CD14-positive monocyte (primary cell): Measurements from ENCODE around the gene AP1M2. TPM values are rescaled to one million over a fixed set of nuclear protein-coding genes. Genes with fewer than 3 reads are reported as not detected.
A peak's percentile ranks its signal among the peaks of the same experiment; 100 is the strongest.

Experiments
- DNase-seq, 3 donors: peaks; one replicate each; pipeline ENCODE4 v3.0.0-alpha.2; 2011 to 2022
- H2AFZ ChIP-seq: 2 replicates; pipeline ENCODE4 v1.6.0; 2012; ENCODE audit warnings: mild to moderate bottlenecking, low read depth, low read length, inconsistent platforms; ENCODE audit not compliant: insufficient read depth, poor library complexity, severe bottlenecking
- H3K27ac ChIP-seq, 2 donors: 1 replicate in 1 of 2; 2 replicates in 1 of 2; pipeline ENCODE4 v1.5.1; 2012 to 2013; ENCODE audit warnings: low read length in 2 of 2, control low read depth in 1 of 2, inconsistent platforms in 1 of 2, low read depth in 1 of 2, mild to moderate bottlenecking in 1 of 2
- H3K27me3 ChIP-seq, 2 donors: one replicate each; pipeline versions ENCODE4 v1.6.0 to v1.6.1; 2011 to 2013; ENCODE audit warnings: low read length in 2 of 2; ENCODE audit not compliant: control insufficient read depth in 2 of 2, insufficient read depth in 2 of 2
- H3K36me3 ChIP-seq, 2 donors: replicated peaks in 1 of 2; 1 replicate in 1 of 2; 2 replicates in 1 of 2; pipeline versions ENCODE4 v1.5.1 to v1.6.1; 2012 to 2013; ENCODE audit warnings: low read length in 2 of 2, control low read depth in 1 of 2, inconsistent platforms in 1 of 2, mild to moderate bottlenecking in 1 of 2; ENCODE audit not compliant: insufficient read depth in 2 of 2, control insufficient read depth in 1 of 2
- H3K4me1 ChIP-seq, 2 donors: 1 replicate in 1 of 2; 2 replicates in 1 of 2; pipeline versions ENCODE4 v1.5.1 to v1.6.1; 2012 to 2013; ENCODE audit warnings: low read length in 2 of 2, control low read depth in 1 of 2, inconsistent platforms in 1 of 2, mild to moderate bottlenecking in 1 of 2, moderate library complexity in 1 of 2; ENCODE audit not compliant: insufficient read depth in 2 of 2, control insufficient read depth in 1 of 2
- H3K4me2 ChIP-seq: replicated peaks from 2 replicates; pipeline ENCODE3; 2012; ENCODE audit warnings: low read length, moderate library complexity, mild to moderate bottlenecking; ENCODE audit not compliant: poor library complexity, severe bottlenecking; ENCODE audit errors: extremely low read depth
- H3K4me3 ChIP-seq, 3 experiments: fragments of 200-600 bp in 1 of 3; sonication (generic) in 1 of 3; replicated peaks in 1 of 3; 1 replicate in 2 of 3; 2 replicates in 1 of 3; pipeline ENCODE4 v1.5.1; 2011 to 2013; ENCODE audit warnings: low read length in 3 of 3, mild to moderate bottlenecking in 3 of 3, control low read depth in 2 of 3, low read depth in 2 of 3, inconsistent platforms in 1 of 3, moderate library complexity in 1 of 3
- H3K79me2 ChIP-seq: 2 replicates; pipeline ENCODE4 v1.6.0; 2012; ENCODE audit warnings: mild to moderate bottlenecking, control low read depth, inconsistent platforms, low read length, moderate library complexity; ENCODE audit not compliant: insufficient read depth
- H3K9ac ChIP-seq: 2 replicates; pipeline ENCODE4 v1.6.0; 2017; ENCODE audit warnings: low read length, mild to moderate bottlenecking; ENCODE audit not compliant: insufficient read depth, poor library complexity, severe bottlenecking
- H3K9me3 ChIP-seq, 2 donors: replicated peaks in 1 of 2; 1 replicate in 1 of 2; 2 replicates in 1 of 2; pipeline versions ENCODE4 v1.5.1 to v1.6.1; 2012 to 2013; ENCODE audit warnings: low read length in 2 of 2, control low read depth in 1 of 2; ENCODE audit not compliant: control insufficient read depth in 1 of 2, insufficient read depth in 1 of 2
- H4K20me1 ChIP-seq: 2 replicates; pipeline ENCODE4 v1.6.0; 2012; ENCODE audit warnings: mild to moderate bottlenecking, low read length, control low read depth, moderate library complexity; ENCODE audit not compliant: insufficient read depth
- H3K27ac Mint-ChIP-seq, 7 donors: one replicate each; pipeline ENCODE4 v1.8.0; 2020; ENCODE audit warnings: mild to moderate bottlenecking in 7 of 7, mixed read lengths in 7 of 7, moderate library complexity in 6 of 7, inconsistent platforms in 2 of 7
- H3K27me3 Mint-ChIP-seq, 3 donors: one replicate each; pipeline ENCODE4 v1.8.0; 2021 to 2022; ENCODE audit warnings: low read depth in 3 of 3, mild to moderate bottlenecking in 3 of 3, mixed read lengths in 3 of 3, moderate library complexity in 3 of 3, inconsistent platforms in 1 of 3
- H3K36me3 Mint-ChIP-seq, 2 donors: one replicate each; pipeline ENCODE4 v1.8.0; 2020; ENCODE audit warnings: mixed read lengths in 2 of 2, inconsistent platforms in 1 of 2, mild to moderate bottlenecking in 1 of 2
- H3K4me1 Mint-ChIP-seq: one replicate; pipeline ENCODE4 v1.8.0; 2020; ENCODE audit warnings: mild to moderate bottlenecking, mixed read lengths
- H3K4me3 Mint-ChIP-seq, 2 donors: one replicate each; pipeline ENCODE4 v1.8.0; 2020; ENCODE audit warnings: mild to moderate bottlenecking in 2 of 2, mixed read lengths in 2 of 2, moderate library complexity in 1 of 2
- H3K9me3 Mint-ChIP-seq, 7 donors: one replicate each; pipeline ENCODE4 v1.8.0; 2020 to 2022; ENCODE audit warnings: mixed read lengths in 7 of 7, mild to moderate bottlenecking in 6 of 7, moderate library complexity in 6 of 7, inconsistent platforms in 2 of 7
- CTCF ChIP-seq: fragments of 200-600 bp; IDR thresholded peaks from one replicate; pipeline ENCODE4 v1.8.0; 2022; ENCODE audit warnings: antibody characterized with exemption, mild to moderate bottlenecking
- WGBS: methylation state at CpG from one replicate; pipeline ENCODE4 v1.1.5; 2013; ENCODE audit warnings: missing lambda C conversion rate; ENCODE audit not compliant: insufficient coverage; 5-methylcytosine and 5-hydroxymethylcytosine counted together
- intact Hi-C, 2 donors: fragments of 100-400 bp; cut with micrococcal nuclease; formaldehyde crosslinking; loops; one replicate each; pipeline versions ENCODE4 v1.15.0 to v1.15.1; 2023
- polyA minus RNA-seq: library from RNA; depleted of rRNA, polyadenylated mRNA; stranded (reverse); fragments of >200 nt; gene quantifications from 2 replicates; pipeline ENCODE4 v1.2.3, GENCODE V29; 2012
- polyA plus RNA-seq, 3 donors: library from polyadenylated mRNA; depleted of rRNA in 1 of 3; unstranded in 2 of 3; stranded (reverse) in 1 of 3; fragments of 300-500 nt in 2 of 3; fragments of >200 nt in 1 of 3; fragmentation: Illumina TruSeq in 2 of 3; gene quantifications; 1 replicate in 2 of 3; 2 replicates in 1 of 3; pipeline ENCODE4 v1.2.3, GENCODE V29; 2012 to 2021
- total RNA-seq, 12 experiments: library from RNA in 1 of 12; stranded (reverse) in 1 of 12; fragments of 120-200 nt in 1 of 12; gene quantifications; one replicate each; pipeline ENCODE4 v1.2.4 and lab custom pipeline; 2013 to 2026; ENCODE audit warnings: mixed read lengths in 6 of 12, inconsistent platforms in 1 of 12

Gene AP1M2
- 0.27 TPM for total RNA-seq (2013)
- polyA plus RNA-seq (under 1 TPM in 1 of 3 donors, not detected in 2; 0.36 TPM), polyA minus RNA-seq (0.80 TPM in 1 of 2 replicates, not detected in the other), total RNA-seq (lab: John Stamatoyannopoulos, UW) (0 to 6.5 (median 0.07) reads per million in 11 experiments)

DNA sequence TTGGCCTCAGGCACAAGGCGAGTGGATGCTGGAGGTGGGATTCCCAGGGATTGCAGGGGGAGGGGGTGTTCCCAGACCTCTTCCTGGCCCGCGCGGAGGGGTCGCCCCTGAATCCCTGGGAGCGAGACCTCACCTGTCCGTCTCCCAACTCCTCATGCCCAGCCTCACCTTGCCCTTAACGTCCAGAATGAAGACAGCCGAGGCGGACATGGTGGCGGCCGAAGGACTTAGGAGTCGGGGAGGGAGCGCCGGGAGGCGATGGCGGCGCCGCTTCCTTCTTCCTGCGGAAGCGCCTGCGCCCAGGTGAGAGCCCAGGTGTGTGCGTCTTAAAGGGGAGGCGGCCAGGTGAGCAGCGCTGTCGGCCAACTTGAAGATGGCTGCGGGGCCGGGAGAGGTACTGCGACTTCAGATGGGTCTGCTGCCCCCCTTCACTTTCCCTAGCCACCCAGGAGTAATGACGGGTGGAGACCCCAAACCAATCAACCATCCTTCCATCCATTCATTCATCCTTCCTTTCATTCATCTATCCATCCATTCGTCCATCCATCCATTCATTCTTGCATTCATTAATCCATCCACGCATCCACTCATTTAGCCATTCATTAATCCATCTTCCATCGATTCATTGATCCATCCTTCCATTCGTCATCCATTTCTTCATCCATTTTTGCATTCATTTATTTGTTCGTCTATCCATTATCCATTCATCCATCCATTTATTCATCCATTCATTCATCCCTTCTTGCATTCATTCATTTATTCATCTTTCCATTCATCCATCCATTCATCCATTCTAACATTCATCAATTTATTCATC is at the start of gene AP1M2:
AP1M2 (minus strand) TSS at position 291 of the 817 bp plus-strand sequence; CDS start at position 210, 81 bp downstream.
- Histone ChIP-seq H3K4me2 (no peak within 1 kb of the TSS), H3K27ac (no peak within 1 kb of the TSS), H3K79me2 (no peaks in the 10 kb centered on the region), H3K9ac (no peak within 1 kb of the TSS), H3K36me3 (no peaks in the 10 kb centered on the region), H3K27me3 (peaks cover 2 to 13% of the 10 kb centered on the region in 2 donors), H2AFZ (no peak within 1 kb of the TSS), H3K9me3 (no peaks in the 10 kb centered on the region), H3K4me1 (peaks cover 13 to 19% of the 10 kb centered on the region in 2 donors), H4K20me1 (no peaks in the 10 kb centered on the region), H3K4me3 (no peak within 1 kb of the TSS)
- Mint-ChIP-seq H3K4me3 (peak within 1 kb of the TSS in 1 of 2 donors; percentile 82), H3K27ac (no peak within 1 kb of the TSS), H3K9me3 (peaks cover 0 to 4% (median 3%) of the 10 kb centered on the region in 7 donors), H3K36me3 (peaks cover 0 to 6% of the 10 kb centered on the region in 2 donors), H3K4me1 (peaks cover 27% of the 10 kb centered on the region), H3K27me3 (peaks cover 12 to 24% (median 19%) of the 10 kb centered on the region in 3 donors)
- DNase-seq = no peak
- TF ChIP-seq CTCF = no peak
- intact Hi-C loops = no loop called here
- 34% methylated on average over 28 of the region's 35 CpGs for WGBS

- H2AFZ ChIP-seq = no peak overlapping the region
- peaks cover 67 to 87% of the 10 kb centered on the region in 2 donors for H3K36me3 Mint-ChIP-seq
Observed at GRCh38 chr19:10636304-10636972, 49.3 kb upstream of the AP1M2 start.

More at GRCh38 chr19:10636304-10636972, 49.3 kb upstream of the AP1M2 start:
- TF ChIP-seq CTCF = no peak
- no peak overlapping the region for H3K9ac ChIP-seq
- H4K20me1 ChIP-seq = peaks cover 41% of the 10 kb centered on the region
- peaks cover 2 to 3% (median 2%) of the 10 kb centered on the region in 3 donors for H3K27me3 Mint-ChIP-seq
- no peak overlapping the region for H3K4me2 ChIP-seq
- H3K4me3 ChIP-seq = peak overlapping the region in 1 of 3 experiments; percentile 43
- no peak for DNase-seq
- no peaks in the 10 kb centered on the region for H3K79me2 ChIP-seq
- no peaks in the 10 kb centered on the region for H3K9me3 Mint-ChIP-seq
- H3K9me3 ChIP-seq = no peaks in the 10 kb centered on the region
- intact Hi-C loops = loop anchor here in 1 of 2 donors (5.0 kb wide), 1 partner anchor 34 kb away; no protein-coding TSS in a partner anchor
- peaks cover 26 to 60% of the 10 kb centered on the region in 2 donors for H3K4me1 ChIP-seq
- 97% methylated on average over 37 of the region's 37 CpGs for WGBS
- peaks cover 55% of the 10 kb centered on the region for H3K4me1 Mint-ChIP-seq
- peak overlapping the region; percentile 12 to 48 for H3K27ac ChIP-seq
- H3K36me3 ChIP-seq = peaks cover 44 to 67% of the 10 kb centered on the region in 2 donors
- H3K27ac Mint-ChIP-seq = peak overlapping the region in 2 of 7 donors; percentile 28 to 60
- H3K27me3 ChIP-seq = no peaks in the 10 kb centered on the region
- peak overlapping the region in 1 of 2 donors; percentile 20 for H3K4me3 Mint-ChIP-seq
